CD4-positive, alpha-beta T cell treated with Interleukin-21 for 1 hour (primary cell): Measurements from ENCODE around the gene SLC4A11.

ENCODE experiments used
- DNase-seq: peaks from one replicate; pipeline ENCODE4 v3.0.0-alpha.2; 2020

SLC4A11 gene

GRCh38 chr20:3245711-3246110, 6.7 kb upstream of the SLC4A11 start:
- no peak for DNase-seq

- DNase-seq: no peak
Measured at GRCh38 chr20:3245156-3245555, 6.2 kb upstream of the SLC4A11 start.

- DNase-seq: no peak
Measured at GRCh38 chr20:3244613-3245012, 5.6 kb upstream of the SLC4A11 start.

- DNase-seq: no peak
Measured at GRCh38 chr20:3243718-3244358, 4.8 kb upstream of the SLC4A11 start.

DNA sequence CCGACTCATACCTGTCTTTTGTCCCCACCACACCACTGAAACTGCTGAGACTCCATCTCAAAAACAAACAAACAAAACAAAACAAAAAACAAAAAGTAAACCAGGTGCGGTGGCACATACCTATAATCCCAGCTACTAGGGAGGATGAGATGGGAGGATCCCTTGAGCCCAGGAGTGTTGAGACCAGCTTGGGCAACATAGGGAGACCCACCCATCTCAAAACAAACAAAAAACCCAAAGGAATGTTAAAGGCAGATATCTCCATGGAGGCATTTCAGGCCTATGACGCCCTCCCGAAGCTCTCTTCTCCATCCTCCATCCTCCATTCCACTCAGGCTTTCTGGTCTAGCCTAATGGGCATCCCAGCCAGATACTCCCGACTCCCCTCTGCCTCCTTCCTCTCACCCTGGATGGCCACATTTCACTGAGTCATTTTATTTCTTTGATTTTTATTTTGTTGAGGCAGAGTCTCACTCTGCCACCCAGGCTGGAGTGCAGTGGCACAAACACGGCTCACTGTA, 3.2 kb upstream of the SLC4A11 start:
- no peak for DNase-seq

- DNase-seq: no peak
Measured at GRCh38 chr20:3240776-3241363, 1.9 kb upstream of the SLC4A11 start.

- DNase-seq: no peak
Measured at GRCh38 chr20:3239867-3240775, 1.1 kb upstream of the SLC4A11 start.

DNA sequence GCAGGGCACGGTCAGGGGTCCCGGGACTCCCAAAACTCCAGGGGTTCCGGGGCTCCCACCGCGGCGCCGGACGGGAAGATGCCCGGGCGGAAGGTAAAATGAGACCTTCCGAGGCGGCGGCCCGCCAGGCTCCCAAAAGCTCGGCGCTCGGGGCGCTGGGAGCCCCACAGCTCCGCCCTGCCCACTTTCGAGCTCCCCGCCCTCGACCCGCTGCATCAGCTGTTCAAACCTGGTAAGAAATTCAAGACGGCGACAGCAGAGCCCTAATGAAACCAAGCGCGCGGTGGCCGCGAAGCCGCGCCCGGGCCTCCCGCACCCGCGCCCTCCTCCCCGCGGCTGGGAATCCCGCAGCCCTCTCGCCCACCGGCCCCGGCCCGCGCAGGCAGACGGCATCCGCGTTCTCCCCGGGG, 369 bp downstream of the SLC4A11 start:
- DNase-seq: peak; percentile 46

DNA sequence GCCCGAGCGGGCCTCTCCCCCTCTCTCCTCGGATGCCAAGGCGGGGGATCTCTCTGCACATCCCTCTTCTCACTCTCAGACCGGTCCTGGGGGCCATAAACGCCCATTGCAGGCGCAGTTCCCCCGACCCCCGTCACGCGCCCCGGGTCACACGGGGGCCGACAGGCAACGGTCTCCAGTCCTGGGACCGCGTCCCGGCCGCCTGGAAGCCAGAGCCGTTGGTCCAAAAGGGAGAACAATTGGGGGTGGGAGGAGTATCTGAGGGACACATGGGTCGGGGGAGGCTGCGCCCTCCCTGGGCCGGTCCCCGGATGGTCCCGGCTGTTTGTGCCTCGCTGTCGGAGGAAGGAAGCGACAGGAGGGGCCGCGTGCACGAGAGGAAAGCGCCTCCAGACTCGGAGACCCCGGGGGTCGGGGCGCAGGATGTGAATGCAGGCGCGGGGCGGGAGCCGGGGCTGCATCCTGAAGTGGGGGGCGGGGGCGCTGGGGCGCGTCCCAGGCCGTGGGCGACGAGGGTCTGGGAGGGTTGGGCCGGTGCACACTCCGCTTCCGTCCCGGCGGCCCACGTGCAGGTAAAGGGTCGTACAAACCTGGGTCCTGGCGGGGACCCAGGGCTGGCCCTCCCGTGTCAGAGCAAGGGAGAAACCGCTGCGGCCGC, 903 bp downstream of the SLC4A11 start:
- DNase-seq: no peak

DNA sequence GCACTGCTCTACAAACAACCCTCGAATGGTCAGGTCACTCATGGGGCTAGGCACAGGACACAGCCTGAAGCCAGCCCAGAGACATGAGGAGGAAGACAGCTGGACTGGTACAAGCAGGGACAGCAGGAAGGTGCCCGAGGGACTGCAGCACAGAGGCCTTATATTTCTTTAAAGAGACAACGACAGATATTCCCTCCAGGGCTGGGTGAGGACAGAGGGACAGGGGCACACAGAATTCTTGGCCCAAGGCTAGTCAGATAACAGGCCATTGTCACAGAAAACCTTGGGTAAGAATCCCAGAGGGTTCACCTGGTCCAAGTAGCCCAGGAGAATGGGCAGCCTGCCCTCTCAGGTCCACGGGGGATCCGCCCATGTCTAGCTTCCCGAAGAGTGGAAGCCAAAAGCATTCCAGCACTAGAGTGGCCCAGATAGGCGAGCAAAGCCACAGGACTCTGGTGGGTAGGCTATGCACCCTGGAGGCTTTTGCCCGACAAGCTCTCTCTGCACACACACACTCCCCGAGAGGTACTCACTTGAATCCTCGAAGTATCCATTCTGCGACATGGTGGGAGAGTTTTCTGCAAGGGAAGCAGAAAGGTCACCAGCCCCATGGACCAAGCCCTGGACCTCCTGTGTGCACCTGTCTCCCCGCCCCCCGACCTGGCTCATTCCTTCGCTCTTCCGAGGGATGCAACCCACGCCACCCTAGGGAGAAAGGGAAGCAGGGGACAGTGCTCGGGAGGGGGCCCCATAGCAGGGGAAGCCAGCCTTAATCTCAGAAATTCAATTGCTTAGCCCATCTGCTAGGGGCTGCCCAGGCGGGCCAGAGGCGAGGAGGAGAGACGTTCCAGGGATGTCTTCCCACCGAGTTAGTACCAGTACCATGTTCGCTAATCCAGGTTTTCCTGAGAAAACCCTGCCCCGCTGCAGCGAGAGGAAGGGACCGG, 1.7 kb downstream of the SLC4A11 start:
- DNase-seq: no peak

GRCh38 chr20:3235666-3236324, 3.2 kb downstream of the SLC4A11 start:
- no peak for DNase-seq

DNA sequence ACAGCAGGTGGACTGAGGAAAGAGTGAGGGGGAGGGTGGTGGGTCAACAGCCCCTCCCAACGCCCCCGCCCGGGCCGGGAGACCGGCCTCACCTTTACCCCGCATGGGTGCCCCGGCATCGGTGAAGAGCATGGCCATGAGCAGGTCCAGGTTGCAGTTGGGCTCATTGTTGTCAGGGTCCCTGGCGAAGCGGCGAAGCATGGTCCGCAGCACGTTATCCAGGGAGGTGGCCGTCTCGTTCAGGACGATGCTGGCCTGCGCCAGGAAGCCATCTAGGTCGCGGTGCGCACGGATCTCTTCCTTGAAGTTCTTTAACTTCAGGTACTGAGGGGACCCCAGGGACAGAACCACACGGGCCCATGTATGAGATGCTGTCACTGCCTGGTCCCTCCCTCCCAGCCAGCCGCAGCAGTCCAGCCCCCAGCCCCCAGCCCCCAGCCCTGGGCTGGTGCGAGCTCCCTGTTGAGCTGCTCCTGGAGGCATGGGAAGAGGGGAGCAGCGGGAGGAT, 4.9 kb downstream of the SLC4A11 start:
- DNase-seq: no peak

GRCh38 chr20:3233131-3233990, 5.6 kb downstream of the SLC4A11 start:
- DNase-seq: no peak

DNA sequence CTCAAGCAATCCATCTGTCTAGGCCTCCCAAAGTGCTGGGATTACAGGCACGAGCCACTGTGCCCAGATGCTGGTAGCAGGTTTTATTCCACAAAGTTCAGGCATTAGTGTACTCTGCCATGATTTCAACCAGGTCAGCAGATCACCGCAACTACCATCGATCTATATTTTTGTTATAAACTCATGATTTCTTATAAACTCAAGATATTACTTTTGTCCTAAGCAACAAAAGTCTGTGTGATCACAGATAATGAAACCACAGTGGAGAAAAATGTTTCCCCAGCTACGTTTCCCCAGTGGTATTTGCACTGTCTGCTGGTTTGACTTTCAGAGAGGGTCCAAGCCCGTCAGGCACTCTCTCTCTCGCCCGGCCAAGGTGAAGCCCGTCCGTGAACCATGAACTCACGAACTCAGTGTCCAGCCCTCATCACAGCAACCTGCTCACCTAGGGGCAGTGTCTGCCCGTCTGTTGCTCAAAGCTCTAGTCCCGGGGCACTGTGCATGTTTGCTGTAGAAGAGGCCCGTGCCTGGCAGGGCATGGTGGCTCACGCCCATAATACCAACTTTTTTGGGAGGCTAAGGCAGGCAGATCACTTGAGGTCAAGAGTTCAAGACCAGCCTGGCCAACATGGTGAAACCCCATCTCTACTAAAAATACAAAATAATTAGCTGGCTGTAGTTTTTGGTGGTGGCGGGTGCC, 7.0 kb downstream of the SLC4A11 start:
- DNase-seq: no peak

DNA sequence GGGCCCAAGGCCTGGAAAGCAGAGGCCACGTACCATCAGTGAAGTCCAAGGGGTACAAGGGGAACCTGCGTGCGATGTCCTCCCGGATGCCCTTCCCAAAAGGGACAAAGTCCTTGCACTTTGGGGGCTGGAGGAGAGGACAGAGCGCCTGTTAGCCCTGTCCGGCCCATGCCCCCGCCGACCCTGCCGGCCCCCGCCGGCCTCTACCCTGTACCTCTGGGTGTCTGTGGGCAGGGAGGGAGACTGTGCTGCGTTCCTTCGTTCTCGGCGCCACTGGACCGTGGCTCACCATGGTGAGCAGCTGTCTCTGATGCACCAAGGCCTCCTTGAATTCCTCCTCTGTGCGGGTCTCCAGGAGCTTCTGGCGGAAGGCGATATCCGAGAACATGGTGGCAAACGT, 7.9 kb downstream of the SLC4A11 start:
- no peak for DNase-seq

DNA sequence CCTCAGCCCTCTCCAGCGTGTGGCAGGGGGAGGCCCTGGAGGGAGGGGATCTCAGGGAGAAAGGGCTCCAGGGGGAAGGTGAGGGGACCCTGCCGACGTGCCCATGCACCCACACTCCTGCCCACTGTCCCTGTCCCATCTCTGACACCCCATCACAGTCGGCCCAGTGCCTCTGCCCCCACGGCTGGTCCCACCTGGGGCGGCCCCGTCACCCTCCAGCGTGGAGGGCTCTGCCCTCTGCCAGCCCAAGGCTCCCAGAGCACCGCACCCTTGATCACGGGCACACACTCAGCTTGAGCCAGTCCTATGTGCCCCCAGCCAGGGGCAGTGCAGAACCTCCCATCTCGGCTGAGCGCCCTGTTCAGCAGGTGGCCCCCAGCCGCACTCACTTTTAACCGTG, 9.2 kb downstream of the SLC4A11 start:
- no peak for DNase-seq

GRCh38 chr20:3229158-3229557, 9.8 kb downstream of the SLC4A11 start:
- DNase-seq: no peak

- no peak for DNase-seq
Measured at GRCh38 chr20:3228750-3229032, 10.3 kb downstream of the SLC4A11 start.

DNA sequence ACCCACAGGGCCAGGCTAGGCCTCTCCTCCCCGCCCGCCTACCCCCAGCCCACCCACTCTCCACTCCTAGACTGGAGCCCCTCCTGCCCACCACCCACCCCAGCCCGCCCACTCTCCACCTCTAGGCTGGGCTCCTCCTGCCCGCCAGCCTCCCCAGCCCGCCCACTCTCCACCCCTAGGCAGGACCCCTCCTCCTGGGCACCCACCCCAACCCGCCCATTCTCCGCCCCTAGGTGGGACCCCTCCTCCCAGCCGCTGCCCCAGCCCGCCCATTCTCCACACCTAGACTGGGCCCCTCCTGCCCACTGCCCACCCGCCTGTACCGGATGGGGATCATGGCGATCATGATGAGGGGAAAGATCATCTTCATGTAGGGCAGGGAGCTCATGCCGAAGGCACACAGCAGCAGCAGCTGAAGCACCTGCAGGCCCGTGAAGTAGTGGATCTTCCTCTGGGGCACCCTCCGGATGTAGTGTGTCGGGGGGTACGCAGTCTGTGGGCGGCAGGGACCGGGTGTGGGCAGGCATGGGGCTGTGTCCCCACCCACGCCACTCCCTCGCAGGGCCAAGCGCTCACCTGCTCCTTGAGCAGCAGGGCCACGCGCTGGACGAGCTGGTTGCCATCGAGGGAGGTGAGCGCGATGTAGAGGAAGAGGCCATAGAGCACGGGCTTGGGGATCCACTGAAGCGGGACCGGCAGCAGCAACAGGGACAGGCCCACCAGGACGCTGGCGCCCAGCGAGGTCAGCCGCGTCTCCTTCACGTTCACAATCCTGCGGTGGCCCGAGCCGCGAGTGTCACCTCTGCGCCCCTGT, 10.8 kb downstream of the SLC4A11 start:
- no peak for DNase-seq
